Measurements from ENCODE around the gene TUBB3.

- TF ChIP-seq GATA3 (IDR thresholded peaks at IDR 0.05; ENCODE audit: low read depth, low read length) (no peak), GATA2 (IDR thresholded peaks at IDR 0.05; ENCODE audit: low read depth, low read length) (no peak)
Observed at GRCh38 chr16:89912143-89912542, 11.0 kb upstream of the TUBB3 start.
